GM10248 (cell line): ENCODE measurements around the gene DUS1L.

ENCODE experiments used
- CTCF ChIA-PET: fragments of 300-600 bp; sonication (Branson Sonifier 250); formaldehyde crosslinking; extraction: SDS; loops from one replicate; lab custom pipeline; 2021; ENCODE audit warnings: antibody characterized with exemption; lab: Yijun Ruan, JAX
- POLR2A ChIA-PET: fragments of 350-650 bp; sonication (Branson Sonifier 250); formaldehyde crosslinking; extraction: SDS; loops from one replicate; lab custom pipeline; 2020; ENCODE audit warnings: antibody characterized with exemption; lab: Yijun Ruan, JAX
- DNase-seq: peaks from one replicate; pipeline ENCODE4 v3.0.0; 2012; ENCODE audit errors: extremely low spot score
- TF ChIP-seq, protein P1 (sequence below): IDR thresholded peaks from 2 replicates; pipeline ENCODE4 v1.5.1; 2012; ENCODE audit warnings: mild to moderate bottlenecking, low read depth; ENCODE audit errors: extremely low read depth, missing control alignments, control extremely low read depth

The DUS1L gene

DNA sequence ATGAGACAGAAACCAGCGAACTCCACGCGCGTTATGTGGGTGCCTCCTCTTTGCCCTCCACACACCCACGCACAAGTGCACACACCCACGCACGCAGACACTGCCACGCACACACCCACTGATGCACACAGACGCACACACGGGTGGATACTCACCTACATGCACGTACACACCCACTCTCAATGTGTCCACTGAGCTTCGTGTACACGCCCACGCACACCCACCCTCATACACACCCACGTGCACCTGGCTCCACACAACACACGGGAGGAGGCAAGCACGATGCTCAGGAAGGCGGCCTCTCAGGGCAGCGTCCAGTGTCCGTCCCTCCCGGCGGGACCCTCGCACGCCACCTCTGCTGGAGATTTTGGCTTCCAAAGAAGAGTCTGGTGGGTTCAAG, 18.2 kb downstream of the DUS1L start:
- TF ChIP-seq, protein P1, sequence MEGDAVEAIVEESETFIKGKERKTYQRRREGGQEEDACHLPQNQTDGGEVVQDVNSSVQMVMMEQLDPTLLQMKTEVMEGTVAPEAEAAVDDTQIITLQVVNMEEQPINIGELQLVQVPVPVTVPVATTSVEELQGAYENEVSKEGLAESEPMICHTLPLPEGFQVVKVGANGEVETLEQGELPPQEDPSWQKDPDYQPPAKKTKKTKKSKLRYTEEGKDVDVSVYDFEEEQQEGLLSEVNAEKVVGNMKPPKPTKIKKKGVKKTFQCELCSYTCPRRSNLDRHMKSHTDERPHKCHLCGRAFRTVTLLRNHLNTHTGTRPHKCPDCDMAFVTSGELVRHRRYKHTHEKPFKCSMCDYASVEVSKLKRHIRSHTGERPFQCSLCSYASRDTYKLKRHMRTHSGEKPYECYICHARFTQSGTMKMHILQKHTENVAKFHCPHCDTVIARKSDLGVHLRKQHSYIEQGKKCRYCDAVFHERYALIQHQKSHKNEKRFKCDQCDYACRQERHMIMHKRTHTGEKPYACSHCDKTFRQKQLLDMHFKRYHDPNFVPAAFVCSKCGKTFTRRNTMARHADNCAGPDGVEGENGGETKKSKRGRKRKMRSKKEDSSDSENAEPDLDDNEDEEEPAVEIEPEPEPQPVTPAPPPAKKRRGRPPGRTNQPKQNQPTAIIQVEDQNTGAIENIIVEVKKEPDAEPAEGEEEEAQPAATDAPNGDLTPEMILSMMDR: no peak
- no peak for DNase-seq
- CTCF ChIA-PET: interaction anchor here (1.0 kb wide), 1 partner anchor 10 kb away, joined by 3 read pairs; the partner anchor contains the start of gene DCXR
- POLR2A ChIA-PET: no interaction called here

- CTCF ChIA-PET: interaction anchor here (1.0 kb wide), 1 partner anchor 10 kb away, joined by 3 read pairs; the partner anchor contains the start of gene DCXR
- POLR2A ChIA-PET: no interaction called here
- no peak for DNase-seq
- TF ChIP-seq, protein P1: no peak
These were observed 18.7 kb downstream of the DUS1L start for GRCh38 chr17:82046903-82047302.

GRCh38 chr17:82045936-82046484, 19.6 kb downstream of the DUS1L start:
- DNase-seq: no peak
- CTCF ChIA-PET: no interaction called here
- TF ChIP-seq, protein P1: no peak
- POLR2A ChIA-PET: no interaction called here

- TF ChIP-seq, protein P1: no peak
- CTCF ChIA-PET: interaction anchor here (1.4 to 1.7 kb wide), 2 partner anchors 13 to 84 kb away, joined by 4 to 5 read pairs; no protein-coding TSS in a partner anchor
- POLR2A ChIA-PET: no interaction called here
- DNase-seq: no peak
These were observed 22.1 kb downstream of the DUS1L start for GRCh38 chr17:82043507-82043906.

GRCh38 chr17:82042649-82043048, 23.0 kb downstream of the DUS1L start:
- no peak for DNase-seq
- POLR2A ChIA-PET: interaction anchor here (0.7 kb wide), 1 partner anchor 9 kb away, joined by 4 read pairs; the partner anchor contains the start of genes GPS1 and RFNG
- CTCF ChIA-PET: interaction anchor here (1.4 to 5.6 kb wide), 2 partner anchors 12 to 16 kb away, joined by 5 to 67 read pairs; partner anchors contain the start of genes CENPX and LRRC45
- TF ChIP-seq, protein P1: no peak

DNA sequence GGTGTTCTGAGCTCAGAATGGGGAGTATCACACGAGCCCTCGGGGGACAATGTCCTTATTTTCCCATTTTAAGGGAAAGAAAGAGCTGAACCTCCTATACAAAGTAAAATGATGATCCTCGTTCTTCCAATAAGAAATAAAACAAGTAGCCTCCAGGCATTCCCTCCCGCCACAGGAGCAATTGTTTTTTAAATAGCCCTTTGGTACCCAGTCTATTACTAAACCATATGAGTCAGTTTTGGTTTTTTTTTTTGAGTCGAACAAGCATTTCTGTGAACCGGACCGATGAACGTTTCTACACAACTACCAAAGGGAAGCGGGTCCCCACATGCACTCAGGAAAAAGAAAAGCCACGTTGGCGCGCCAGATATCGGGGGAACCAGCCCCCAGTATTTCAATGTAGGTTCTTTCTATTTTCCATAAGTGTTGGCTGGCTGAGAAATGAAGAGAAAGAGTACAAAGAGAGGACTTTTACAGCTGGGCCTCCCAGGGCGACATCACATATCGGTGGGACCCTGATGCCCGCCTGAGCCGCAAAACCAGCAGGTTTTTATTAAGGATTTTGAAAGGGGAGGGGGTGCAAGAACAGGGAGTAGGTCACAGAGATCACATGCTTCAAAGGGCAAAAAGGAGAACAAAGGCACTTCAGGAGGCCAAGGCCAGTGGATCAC, 24.3 kb downstream of the DUS1L start:
- ChIA-PET POLR2A (no interaction called here), CTCF (interaction anchor here (1.4 to 5.6 kb wide), 2 partner anchors 15 to 165 kb away, joined by 3 to 67 read pairs; partner anchors contain the start of genes CENPX and LRRC45)
- TF ChIP-seq, protein P1: no peak
- DNase-seq: no peak
